A549 (cell line): ENCODE measurements around the gene ABCB6. TPM values are rescaled to one million over a fixed set of nuclear protein-coding genes. Genes with fewer than 3 reads are reported as not detected.

Source experiments
- ATAC-seq, 2 experiments: fragments of 200-7000 bp in 1 of 2; fragments of >200 bp in 1 of 2; cut with Nextera tagmentation in 1 of 2; cut with Tn5 transposase in 1 of 2; 3 replicates each; pipeline versions ENCODE4 v1.8.0 to v1.9.1; 2018 to 2020; ENCODE audit warnings: mild to moderate bottlenecking in 1 of 2, moderate library complexity in 1 of 2
- CTCF ChIA-PET: fragments of 300-600 bp; sonication (Branson Sonifier 250); formaldehyde crosslinking; extraction: SDS; loops from one replicate; lab custom pipeline; 2021; ENCODE audit warnings: antibody characterized with exemption, inconsistent platforms; lab: Yijun Ruan, JAX
- POLR2A ChIA-PET: fragments of 350-600 bp; formaldehyde crosslinking; extraction: SDS; loops from one replicate; lab custom pipeline; 2021; ENCODE audit warnings: antibody characterized with exemption, inconsistent platforms; lab: Yijun Ruan, JAX
- DNase-seq, 2 experiments: peaks; one replicate each; pipeline versions ENCODE4 v3.0.0 to v3.0.0-alpha.2; 2011 to 2016; ENCODE audit warnings: low read depth in 1 of 2, low spot score in 1 of 2
- FAIRE-seq: peaks from 2 replicates; lab custom pipeline; 2011; peaks lifted over from hg19 to GRCh38; lab: Jason Lieb, UNC
- H3K27ac ChIP-seq, 2 experiments: fragments of >200 bp; sonication (Bioruptor Twin); formaldehyde crosslinking; 3 replicates each; pipeline ENCODE4 v1.5.1; 2016 to 2017
- H3K4me1 ChIP-seq: fragments of >200 bp; sonication (Bioruptor Twin); formaldehyde crosslinking; 3 replicates; pipeline ENCODE4 v1.6.1; 2016
- H3K4me2 ChIP-seq: fragments of >200 bp; sonication (Bioruptor Twin); formaldehyde crosslinking; 3 replicates; pipeline ENCODE4 v1.6.1; 2016
- H3K4me3 ChIP-seq: fragments of >200 bp; sonication (Bioruptor Twin); formaldehyde crosslinking; 3 replicates; pipeline ENCODE4 v1.5.1; 2016
- H3K9me3 ChIP-seq: fragments of >200 bp; sonication (Bioruptor Twin); formaldehyde crosslinking; 3 replicates; pipeline ENCODE4 v1.6.1; 2016
- ATOH8 ChIP-seq: fragments of 250-450 bp; sonication (Bioruptor Pico); IDR thresholded peaks from 2 replicates; pipeline ENCODE4 v1.5.0; 2020; ENCODE audit warnings: low read depth, mild to moderate bottlenecking, moderate library complexity
- BHLHE40 ChIP-seq: IDR thresholded peaks from 2 replicates; pipeline ENCODE4 v1.6.1; 2012; ENCODE audit warnings: low read depth, low read length, inconsistent platforms
- CHD2 ChIP-seq: fragments of 150-350 bp; IDR thresholded peaks from 2 replicates; pipeline ENCODE4 v1.6.1; 2014; ENCODE audit warnings: low read length; ENCODE audit not compliant: partially characterized antibody
- EHMT2 ChIP-seq: fragments of 200-600 bp; sonication (generic); IDR thresholded peaks from 2 replicates; pipeline ENCODE4 v1.6.1; 2016; ENCODE audit warnings: antibody characterized with exemption, low read depth, mild to moderate bottlenecking, moderate library complexity
- FOSB ChIP-seq: fragments of 250-450 bp; sonication (Bioruptor Pico); IDR thresholded peaks from 2 replicates; pipeline ENCODE4 v1.5.0; 2020; ENCODE audit warnings: mild to moderate bottlenecking, moderate library complexity
- HDAC2 ChIP-seq: fragments of 200-600 bp; sonication (generic); IDR thresholded peaks from 2 replicates; pipeline ENCODE4 v1.6.1; 2016
- HOXB13 ChIP-seq: fragments of 250-450 bp; sonication (Bioruptor Pico); IDR thresholded peaks from 2 replicates; pipeline ENCODE4 v1.5.0; 2020; ENCODE audit warnings: low read depth, mild to moderate bottlenecking, moderate library complexity
- HOXB5 ChIP-seq: fragments of 250-450 bp; sonication (Bioruptor Pico); IDR thresholded peaks from 2 replicates; pipeline ENCODE4 v1.5.0; 2020; ENCODE audit warnings: mild to moderate bottlenecking, moderate library complexity
- MAFK ChIP-seq: fragments of 450-650 bp; IDR thresholded peaks from 2 replicates; pipeline ENCODE4 v1.6.1; 2014; ENCODE audit not compliant: partially characterized antibody
- MAZ ChIP-seq: fragments of 150-350 bp; IDR thresholded peaks from 2 replicates; pipeline ENCODE4 v1.6.1; 2014; ENCODE audit warnings: antibody characterized with exemption, low read depth, low read length, borderline replicate concordance
- MYC ChIP-seq: IDR thresholded peaks from 2 replicates; pipeline ENCODE4 v1.6.1; 2012; ENCODE audit warnings: mild to moderate bottlenecking, inconsistent platforms, low read length, improper control_type of control experiment, borderline replicate concordance
- NFE2L2 ChIP-seq: fragments of 150-350 bp; conservative IDR thresholded peaks from 2 replicates; pipeline ENCODE4 v1.6.1; 2014; ENCODE audit warnings: low read length
- POLR2A ChIP-seq: IDR thresholded peaks from 2 replicates; pipeline ENCODE4 v1.6.1; 2012; ENCODE audit warnings: mild to moderate bottlenecking, low read length
- POLR2AphosphoS2 ChIP-seq: conservative IDR thresholded peaks from 2 replicates; pipeline ENCODE4 v1.6.1; 2012; ENCODE audit warnings: low read length, improper control_type of control experiment, inconsistent platforms
- RAD21 ChIP-seq, 2 experiments: fragments of >200 bp in 1 of 2; sonication (Bioruptor Twin) in 1 of 2; formaldehyde crosslinking in 1 of 2; IDR thresholded peaks in 1 of 2; conservative IDR thresholded peaks in 1 of 2; 2 replicates in 1 of 2; 3 replicates in 1 of 2; pipeline ENCODE4 v1.6.1; 2012 to 2018; ENCODE audit warnings: inconsistent platforms in 1 of 2
- RARB ChIP-seq: fragments of 250-450 bp; sonication (Bioruptor Pico); IDR thresholded peaks from 2 replicates; pipeline ENCODE4 v1.8.0; 2021; ENCODE audit warnings: mild to moderate bottlenecking, moderate library complexity
- REST ChIP-seq: fragments of 200-600 bp; sonication (generic); IDR thresholded peaks from 2 replicates; pipeline ENCODE4 v1.6.1; 2016; ENCODE audit warnings: antibody characterized with exemption, mild to moderate bottlenecking, moderate library complexity
- RFX5 ChIP-seq: fragments of 450-650 bp; IDR thresholded peaks from 2 replicates; pipeline ENCODE4 v1.7.1; 2014; ENCODE audit warnings: antibody characterized with exemption, mild to moderate bottlenecking, moderate library complexity
- SMC3 ChIP-seq: fragments of >200 bp; sonication (Bioruptor Twin); formaldehyde crosslinking; IDR thresholded peaks from 3 replicates; pipeline ENCODE4 v1.6.1; 2018; ENCODE audit warnings: inconsistent platforms
- SREBF2 ChIP-seq: fragments of 450-650 bp; IDR thresholded peaks from 2 replicates; pipeline ENCODE4 v1.6.1; 2014; ENCODE audit warnings: mild to moderate bottlenecking, moderate library complexity
- TP53 ChIP-seq: fragments of 250-450 bp; sonication (Bioruptor Pico); IDR thresholded peaks from 2 replicates; pipeline ENCODE4 v1.5.0; 2021; ENCODE audit warnings: mild to moderate bottlenecking, moderate library complexity
- ZSCAN20 ChIP-seq: fragments of 250-450 bp; sonication (Bioruptor Pico); IDR thresholded peaks from 2 replicates; pipeline ENCODE4 v1.8.0; 2022; ENCODE audit warnings: mild to moderate bottlenecking, moderate library complexity
- WGBS: methylation state at CpG from one replicate; pipeline ENCODE4 v1.1.6; 2017; ENCODE audit errors: missing lambda C conversion rate; 5-methylcytosine and 5-hydroxymethylcytosine counted together
- polyA plus RNA-seq, 4 experiments: library from polyadenylated mRNA; depleted of rRNA in 3 of 4; stranded (reverse); fragments of >200 nt; fragmentation: RNase III in 1 of 4; extraction: RNeasy Plus Mini Kit Qiagen cat#74134 plus additional on column Dnase treatment in 1 of 4; gene quantifications; 2 replicates in 3 of 4; 3 replicates in 1 of 4; pipeline ENCODE4 v1.2.3, GENCODE V29; 2011 to 2017
- TF ChIP-seq, protein P1 (sequence below): fragments of >200 bp; sonication (Bioruptor Twin); formaldehyde crosslinking; IDR thresholded peaks from 2 replicates; pipeline ENCODE4 v1.6.1; 2016
- TF ChIP-seq, protein P2 (sequence below): fragments of 250-450 bp; sonication (Bioruptor Pico); IDR thresholded peaks from 2 replicates; pipeline ENCODE4 v1.5.0; 2021; ENCODE audit warnings: mild to moderate bottlenecking, moderate library complexity, borderline replicate concordance
- TF ChIP-seq, protein P3 (sequence below): fragments of >200 bp; sonication (Bioruptor Twin); formaldehyde crosslinking; IDR thresholded peaks from 3 replicates; pipeline ENCODE4 v1.6.1; 2016
- TF ChIP-seq, protein P4 (sequence below): fragments of >200 bp; sonication (Bioruptor Twin); formaldehyde crosslinking; IDR thresholded peaks from 3 replicates; pipeline ENCODE4 v1.5.1; 2016

The ABCB6 gene
- polyA plus RNA-seq, 2 of the 4 experiments (the other 2 are of a cell fraction): 51.3 to 62.5 TPM

GRCh38 chr2:219225350-219225749 is 6.6 kb upstream of the ABCB6 start:
- peaks cover 11% of the 10 kb centered on the region for H3K4me1 ChIP-seq
- TF ChIP-seq HDAC2 (no peak), MYC (no peak), RFX5 (no peak), MAZ (no peak), BHLHE40 (no peak), POLR2AphosphoS2 (no peak), POLR2A (no peak), RAD21 (conservative IDR thresholded peaks at IDR 0.05 in 1 of 2, IDR thresholded peaks at IDR 0.05 in 1 of 2) (no peak), RARB (no peak), HOXB13 (CRISPR knock-in tag) (no peak), MAFK (no peak), ZSCAN20 (CRISPR knock-in tag) (no peak), NFE2L2 (no peak), ATOH8 (CRISPR knock-in tag) (no peak)
- TF ChIP-seq, protein P1, sequence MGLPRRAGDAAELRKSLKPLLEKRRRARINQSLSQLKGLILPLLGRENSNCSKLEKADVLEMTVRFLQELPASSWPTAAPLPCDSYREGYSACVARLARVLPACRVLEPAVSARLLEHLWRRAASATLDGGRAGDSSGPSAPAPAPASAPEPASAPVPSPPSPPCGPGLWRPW: no peak
- TF ChIP-seq, protein P2, sequence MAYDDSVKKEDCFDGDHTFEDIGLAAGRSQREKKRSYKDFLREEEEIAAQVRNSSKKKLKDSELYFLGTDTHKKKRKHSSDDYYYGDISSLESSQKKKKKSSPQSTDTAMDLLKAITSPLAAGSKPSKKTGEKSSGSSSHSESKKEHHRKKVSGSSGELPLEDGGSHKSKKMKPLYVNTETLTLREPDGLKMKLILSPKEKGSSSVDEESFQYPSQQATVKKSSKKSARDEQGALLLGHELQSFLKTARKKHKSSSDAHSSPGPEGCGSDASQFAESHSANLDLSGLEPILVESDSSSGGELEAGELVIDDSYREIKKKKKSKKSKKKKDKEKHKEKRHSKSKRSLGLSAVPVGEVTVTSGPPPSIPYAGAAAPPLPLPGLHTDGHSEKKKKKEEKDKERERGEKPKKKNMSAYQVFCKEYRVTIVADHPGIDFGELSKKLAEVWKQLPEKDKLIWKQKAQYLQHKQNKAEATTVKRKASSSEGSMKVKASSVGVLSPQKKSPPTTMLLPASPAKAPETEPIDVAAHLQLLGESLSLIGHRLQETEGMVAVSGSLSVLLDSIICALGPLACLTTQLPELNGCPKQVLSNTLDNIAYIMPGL (CRISPR knock-in tag): no peak
- TF ChIP-seq, protein P3, sequence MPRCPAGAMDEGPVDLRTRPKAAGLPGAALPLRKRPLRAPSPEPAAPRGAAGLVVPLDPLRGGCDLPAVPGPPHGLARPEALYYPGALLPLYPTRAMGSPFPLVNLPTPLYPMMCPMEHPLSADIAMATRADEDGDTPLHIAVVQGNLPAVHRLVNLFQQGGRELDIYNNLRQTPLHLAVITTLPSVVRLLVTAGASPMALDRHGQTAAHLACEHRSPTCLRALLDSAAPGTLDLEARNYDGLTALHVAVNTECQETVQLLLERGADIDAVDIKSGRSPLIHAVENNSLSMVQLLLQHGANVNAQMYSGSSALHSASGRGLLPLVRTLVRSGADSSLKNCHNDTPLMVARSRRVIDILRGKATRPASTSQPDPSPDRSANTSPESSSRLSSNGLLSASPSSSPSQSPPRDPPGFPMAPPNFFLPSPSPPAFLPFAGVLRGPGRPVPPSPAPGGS: no peak
- no peak overlapping the region for H3K4me2 ChIP-seq
- H3K9me3 ChIP-seq: no peaks in the 10 kb centered on the region
- no peak overlapping the region for H3K27ac ChIP-seq
- FAIRE-seq (no peak), DNase-seq (no peak), ATAC-seq (no peak)
- POLR2A ChIA-PET: no interaction called here
- no peak overlapping the region for H3K4me3 ChIP-seq
- CTCF ChIA-PET: interaction anchor here (2.8 kb wide), 1 partner anchor 69 kb away, joined by 15 read pairs; no protein-coding TSS in a partner anchor
- 98% methylated on average over 3 of the region's 3 CpGs for WGBS

GRCh38 chr2:219223831-219224610 is 5.3 kb upstream of the ABCB6 start:
- DNase-seq (no peak), FAIRE-seq (no peak), ATAC-seq (no peak)
- CTCF ChIA-PET: interaction anchor here (0.8 to 2.8 kb wide), 3 partner anchors 71 to 78 kb away, joined by 3 to 15 read pairs (median 5); no protein-coding TSS in a partner anchor
- no peak overlapping the region for H3K4me3 ChIP-seq
- peaks cover 17% of the 10 kb centered on the region for H3K4me1 ChIP-seq
- 96% methylated on average over 24 of the region's 31 CpGs for WGBS
- H3K27ac ChIP-seq: no peak overlapping the region
- POLR2A ChIA-PET: no interaction called here
- H3K9me3 ChIP-seq: no peaks in the 10 kb centered on the region
- H3K4me2 ChIP-seq: no peak overlapping the region
- no peak for TF ChIP-seq REST
- no peak for TF ChIP-seq ZSCAN20 (CRISPR knock-in tag)
- no peak for TF ChIP-seq HOXB5 (CRISPR knock-in tag)
- TF ChIP-seq BHLHE40: no peak
- no peak for TF ChIP-seq SMC3
- TF ChIP-seq CHD2: no peak
- TF ChIP-seq TP53 (CRISPR knock-in tag): no peak
- TF ChIP-seq, protein P4, sequence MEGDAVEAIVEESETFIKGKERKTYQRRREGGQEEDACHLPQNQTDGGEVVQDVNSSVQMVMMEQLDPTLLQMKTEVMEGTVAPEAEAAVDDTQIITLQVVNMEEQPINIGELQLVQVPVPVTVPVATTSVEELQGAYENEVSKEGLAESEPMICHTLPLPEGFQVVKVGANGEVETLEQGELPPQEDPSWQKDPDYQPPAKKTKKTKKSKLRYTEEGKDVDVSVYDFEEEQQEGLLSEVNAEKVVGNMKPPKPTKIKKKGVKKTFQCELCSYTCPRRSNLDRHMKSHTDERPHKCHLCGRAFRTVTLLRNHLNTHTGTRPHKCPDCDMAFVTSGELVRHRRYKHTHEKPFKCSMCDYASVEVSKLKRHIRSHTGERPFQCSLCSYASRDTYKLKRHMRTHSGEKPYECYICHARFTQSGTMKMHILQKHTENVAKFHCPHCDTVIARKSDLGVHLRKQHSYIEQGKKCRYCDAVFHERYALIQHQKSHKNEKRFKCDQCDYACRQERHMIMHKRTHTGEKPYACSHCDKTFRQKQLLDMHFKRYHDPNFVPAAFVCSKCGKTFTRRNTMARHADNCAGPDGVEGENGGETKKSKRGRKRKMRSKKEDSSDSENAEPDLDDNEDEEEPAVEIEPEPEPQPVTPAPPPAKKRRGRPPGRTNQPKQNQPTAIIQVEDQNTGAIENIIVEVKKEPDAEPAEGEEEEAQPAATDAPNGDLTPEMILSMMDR: no peak
- TF ChIP-seq FOSB (CRISPR knock-in tag): no peak
- TF ChIP-seq, protein P1: no peak
- TF ChIP-seq EHMT2: no peak
- no peak for TF ChIP-seq SREBF2
